ENCODE measurements around the gene NEU3.
"Not testable (repeated sequence)": the region's sequence is repeated elsewhere in the genome, so short reads cannot be mapped to it uniquely, and the experiment has no call there.

The NEU3 gene

DNA sequence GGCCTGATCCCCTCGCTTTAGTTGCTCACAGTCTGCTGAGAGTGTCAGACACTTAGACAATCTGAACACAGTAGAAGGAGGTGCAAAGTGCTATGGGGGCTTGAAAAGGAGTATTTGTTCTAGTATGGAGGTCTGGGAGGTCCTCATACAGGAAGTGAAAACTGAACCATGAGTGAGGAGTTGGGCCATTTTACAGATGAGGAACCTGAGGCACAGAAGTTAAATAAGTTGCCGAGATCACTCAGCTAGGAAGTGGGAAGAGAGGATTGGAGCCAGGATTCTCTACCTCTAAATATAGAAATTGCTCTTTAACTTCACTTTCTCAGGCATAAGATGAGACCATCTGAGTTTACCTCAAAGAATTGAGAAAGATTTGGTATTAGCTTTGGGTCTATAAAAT is 4.0 kb upstream of the NEU3 start:
- peaks cover 8% of the 10 kb centered on the region; the same call in 1 of the 2 replicates for H3K36me3 ChIP-seq (ENCODE audit: control insufficient read depth, insufficient read depth, low read length)
- no peak overlapping the region for H3K27ac ChIP-seq (ENCODE audit: low read depth, low read length)
- H3K9ac ChIP-seq (ENCODE audit: low read depth, low read length): no peak overlapping the region
- H3K9me3 ChIP-seq (ENCODE audit: control insufficient read depth, insufficient read depth, low read length): no peaks in the 10 kb centered on the region
- H3K27me3 ChIP-seq (ENCODE audit: control insufficient read depth, insufficient read depth, low read length): no peaks in the 10 kb centered on the region
- H3K4me1 ChIP-seq (ENCODE audit: control insufficient read depth, insufficient read depth, low read length): no peaks in the 10 kb centered on the region; the same call in 1 of the 2 replicates
- no peak overlapping the region for H3K4me3 ChIP-seq (ENCODE audit: low read depth, low read length)

DNA sequence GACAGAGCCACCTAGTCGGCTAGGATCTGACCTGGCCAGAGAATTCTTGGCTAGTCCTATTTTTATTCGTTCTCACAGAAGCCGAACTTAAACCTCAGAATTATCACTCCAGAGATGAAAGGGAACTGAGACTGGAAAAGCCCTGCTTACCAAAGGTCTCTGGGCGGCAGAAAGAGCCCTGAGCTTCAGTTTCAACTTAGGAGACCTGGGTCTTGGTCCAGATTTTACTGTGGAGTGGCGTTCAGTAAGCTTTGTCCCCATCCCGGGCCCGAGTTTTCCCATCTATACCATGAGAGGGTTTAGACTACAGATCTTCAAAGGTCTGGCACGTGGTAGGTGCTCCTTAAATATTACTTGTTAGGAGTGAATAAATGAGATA is 516 bp downstream of the NEU3 start:
- H3K27ac ChIP-seq (ENCODE audit: low read depth, low read length): peak overlapping the region; percentile 80
- peak overlapping the region; percentile 70 for H3K4me3 ChIP-seq (ENCODE audit: low read depth, low read length)
- H3K36me3 ChIP-seq (ENCODE audit: control insufficient read depth, insufficient read depth, low read length): no peaks in the 10 kb centered on the region
- H3K27me3 ChIP-seq (ENCODE audit: control insufficient read depth, insufficient read depth, low read length): no peaks in the 10 kb centered on the region
- H3K4me1 ChIP-seq (ENCODE audit: control insufficient read depth, insufficient read depth, low read length): peaks cover 3% of the 10 kb centered on the region; the same call in 1 of the 2 replicates
- no peaks in the 10 kb centered on the region for H3K9me3 ChIP-seq (ENCODE audit: control insufficient read depth, insufficient read depth, low read length)
- peak overlapping the region; percentile 46; the same call in 1 of the 2 replicates for H3K9ac ChIP-seq (ENCODE audit: low read depth, low read length)

DNA sequence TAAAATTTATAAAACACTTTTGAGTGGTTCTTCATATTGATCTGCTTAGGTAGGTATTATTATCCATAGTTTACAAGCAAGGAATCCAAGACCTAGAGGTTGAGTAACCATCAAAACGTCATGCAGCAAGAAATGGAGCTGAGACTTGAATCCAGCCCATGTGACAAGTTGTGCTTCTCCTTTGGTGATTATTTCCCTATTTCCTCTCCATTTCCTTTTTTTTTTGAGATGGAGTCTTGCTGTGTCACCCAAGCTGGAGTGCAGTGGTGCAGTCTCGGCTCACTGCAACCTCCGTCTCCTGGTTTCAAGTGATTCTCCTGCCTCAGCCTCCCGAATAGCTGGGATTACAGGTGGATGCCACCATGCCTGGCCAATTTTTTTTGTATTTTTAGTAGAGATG is 1.4 kb downstream of the NEU3 start:
- H3K4me1 ChIP-seq (ENCODE audit: control insufficient read depth, insufficient read depth, low read length); H3K36me3 ChIP-seq (ENCODE audit: control insufficient read depth, insufficient read depth, low read length); H3K27ac ChIP-seq (ENCODE audit: low read depth, low read length); H3K27me3 ChIP-seq (ENCODE audit: control insufficient read depth, insufficient read depth, low read length); H3K9ac ChIP-seq (ENCODE audit: low read depth, low read length); H3K9me3 ChIP-seq (ENCODE audit: control insufficient read depth, insufficient read depth, low read length); H3K4me3 ChIP-seq (ENCODE audit: low read depth, low read length): not testable (repeated sequence)

DNA sequence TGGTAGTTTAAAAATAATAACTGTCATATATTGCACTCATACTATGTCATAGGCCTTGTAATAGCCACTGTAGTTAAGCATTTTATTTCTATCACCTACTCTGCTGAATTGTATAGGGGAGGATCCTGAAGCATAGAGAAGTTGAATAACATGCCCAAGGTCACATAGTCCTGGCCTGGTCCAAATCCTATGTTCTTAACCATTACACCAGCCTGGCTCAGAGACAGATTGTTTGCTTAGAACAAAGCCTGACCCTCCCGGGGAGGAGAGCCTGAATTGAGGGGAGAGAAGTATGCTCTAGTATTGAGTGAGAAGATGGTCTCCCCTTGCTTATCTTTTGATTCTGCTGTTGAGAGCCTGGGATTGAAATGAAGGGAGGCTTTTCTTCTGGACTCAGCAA is 2.2 kb downstream of the NEU3 start:
- Histone ChIP-seq H3K4me1 (ENCODE audit: control insufficient read depth, insufficient read depth, low read length) (peaks cover 3% of the 10 kb centered on the region; the same call in 1 of the 2 replicates), H3K27ac (ENCODE audit: low read depth, low read length) (no peak overlapping the region), H3K27me3 (ENCODE audit: control insufficient read depth, insufficient read depth, low read length) (no peaks in the 10 kb centered on the region), H3K4me3 (ENCODE audit: low read depth, low read length) (no peak overlapping the region), H3K36me3 (ENCODE audit: control insufficient read depth, insufficient read depth, low read length) (peaks cover 12% of the 10 kb centered on the region), H3K9me3 (ENCODE audit: control insufficient read depth, insufficient read depth, low read length) (no peaks in the 10 kb centered on the region), H3K9ac (ENCODE audit: low read depth, low read length) (no peak overlapping the region)

DNA sequence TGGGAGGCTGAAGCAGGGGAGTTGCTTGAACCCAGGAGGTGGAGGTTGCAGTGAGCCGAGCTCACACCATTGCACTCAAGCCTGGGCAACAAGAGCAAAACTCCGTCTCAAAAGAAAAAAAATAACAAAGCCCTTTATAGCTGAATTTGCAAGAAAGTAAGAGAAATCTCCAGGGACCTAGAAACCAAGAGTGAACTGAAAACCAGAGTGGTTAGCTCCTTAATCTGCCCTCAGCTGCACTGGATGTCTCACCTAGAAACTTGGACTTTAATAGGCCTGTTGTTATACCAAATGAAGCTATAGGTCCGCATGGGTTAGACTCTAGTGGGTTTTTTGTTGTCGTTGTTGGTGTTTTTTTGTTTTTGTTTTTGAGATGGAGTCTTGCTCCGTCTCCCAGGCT is 4.1 kb downstream of the NEU3 start:
- Histone ChIP-seq H3K9ac (ENCODE audit: low read depth, low read length) (no peak overlapping the region), H3K4me1 (ENCODE audit: control insufficient read depth, insufficient read depth, low read length) (peaks cover 3% of the 10 kb centered on the region; the same call in 1 of the 2 replicates), H3K36me3 (ENCODE audit: control insufficient read depth, insufficient read depth, low read length) (peaks cover 21% of the 10 kb centered on the region), H3K4me3 (ENCODE audit: low read depth, low read length) (no peak overlapping the region), H3K27me3 (ENCODE audit: control insufficient read depth, insufficient read depth, low read length) (no peaks in the 10 kb centered on the region), H3K9me3 (ENCODE audit: control insufficient read depth, insufficient read depth, low read length) (no peaks in the 10 kb centered on the region), H3K27ac (ENCODE audit: low read depth, low read length) (no peak overlapping the region)

DNA sequence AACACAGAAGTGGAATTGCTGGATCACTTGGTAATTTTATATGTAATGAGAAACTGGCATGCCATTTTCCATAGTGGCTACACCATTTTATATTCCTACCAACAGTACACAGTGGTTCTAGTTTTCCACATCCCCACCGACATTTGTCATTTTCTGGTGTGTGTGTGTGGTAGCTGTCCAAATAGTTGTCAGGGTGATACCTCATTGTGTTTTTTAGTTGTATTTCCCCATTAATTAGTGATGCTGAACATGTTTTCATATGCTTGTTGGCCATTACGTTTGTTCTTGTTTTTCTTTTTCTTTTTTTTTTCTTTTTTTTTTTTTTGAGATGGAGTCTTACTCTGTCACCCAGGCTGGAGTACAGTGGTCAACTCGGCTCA is 12.2 kb downstream of the NEU3 start:
- H3K27ac ChIP-seq (ENCODE audit: low read depth, low read length): no peak overlapping the region
- H3K36me3 ChIP-seq (ENCODE audit: control insufficient read depth, insufficient read depth, low read length): peaks cover 20% of the 10 kb centered on the region

DNA sequence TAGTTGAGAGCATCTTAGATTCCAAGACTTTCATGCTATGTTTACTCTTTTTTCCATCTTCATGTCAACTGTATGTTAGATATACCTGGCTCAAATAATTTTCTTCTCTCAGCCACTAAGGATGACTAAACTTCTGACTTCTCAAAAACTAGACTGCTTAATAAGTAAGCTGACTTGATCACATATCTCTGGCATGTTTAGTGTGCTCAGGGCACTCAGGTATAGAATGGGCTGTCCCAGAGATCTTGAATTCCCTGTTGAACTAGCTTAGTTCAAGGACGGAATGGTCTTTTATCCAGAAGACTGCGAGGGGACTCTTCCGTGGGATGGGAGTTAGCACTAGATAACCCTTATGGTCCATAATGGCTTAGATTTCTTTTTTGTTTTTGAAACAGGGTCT is 13.0 kb downstream of the NEU3 start:
- H3K36me3 ChIP-seq (ENCODE audit: control insufficient read depth, insufficient read depth, low read length): peaks cover 25% of the 10 kb centered on the region
- no peak overlapping the region for H3K27ac ChIP-seq (ENCODE audit: low read depth, low read length)
- H3K4me1 ChIP-seq (ENCODE audit: control insufficient read depth, insufficient read depth, low read length): no peaks in the 10 kb centered on the region
- H3K9me3 ChIP-seq (ENCODE audit: control insufficient read depth, insufficient read depth, low read length): no peaks in the 10 kb centered on the region
- no peak overlapping the region for H3K4me3 ChIP-seq (ENCODE audit: low read depth, low read length)
- H3K9ac ChIP-seq (ENCODE audit: low read depth, low read length): no peak overlapping the region
- no peaks in the 10 kb centered on the region for H3K27me3 ChIP-seq (ENCODE audit: control insufficient read depth, insufficient read depth, low read length)

More for the DNA sequence above, 12.2 kb downstream of the NEU3 start:
- no peaks in the 10 kb centered on the region for H3K27me3 ChIP-seq (ENCODE audit: control insufficient read depth, insufficient read depth, low read length)
- no peaks in the 10 kb centered on the region for H3K4me1 ChIP-seq (ENCODE audit: control insufficient read depth, insufficient read depth, low read length)
- no peak overlapping the region for H3K9ac ChIP-seq (ENCODE audit: low read depth, low read length)
- H3K9me3 ChIP-seq (ENCODE audit: control insufficient read depth, insufficient read depth, low read length): no peaks in the 10 kb centered on the region
- no peak overlapping the region for H3K4me3 ChIP-seq (ENCODE audit: low read depth, low read length)

DNA sequence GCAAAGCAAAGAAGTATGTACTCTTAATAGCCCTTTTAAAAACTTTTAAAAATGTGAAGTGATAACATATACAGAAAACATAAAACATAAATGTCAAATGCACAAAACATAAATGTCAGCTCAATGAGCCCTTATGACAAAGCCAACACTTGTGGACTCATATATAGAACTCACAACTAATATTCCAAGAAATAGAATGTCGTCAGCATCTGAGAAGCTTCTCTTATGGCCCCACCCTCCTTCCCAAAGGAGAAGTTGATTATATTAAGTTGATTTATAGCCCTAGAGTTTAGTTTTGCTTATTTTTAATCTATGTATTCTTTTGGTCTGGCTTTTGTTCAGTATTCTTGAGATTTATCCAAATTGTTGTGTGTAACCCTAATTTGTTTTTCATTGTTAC is 13.8 kb downstream of the NEU3 start:
- no peaks in the 10 kb centered on the region for H3K9me3 ChIP-seq (ENCODE audit: control insufficient read depth, insufficient read depth, low read length)
- H3K36me3 ChIP-seq (ENCODE audit: control insufficient read depth, insufficient read depth, low read length): peaks cover 28% of the 10 kb centered on the region
- no peak overlapping the region for H3K27ac ChIP-seq (ENCODE audit: low read depth, low read length)
- no peak overlapping the region for H3K4me3 ChIP-seq (ENCODE audit: low read depth, low read length)
- no peaks in the 10 kb centered on the region for H3K27me3 ChIP-seq (ENCODE audit: control insufficient read depth, insufficient read depth, low read length)
- H3K4me1 ChIP-seq (ENCODE audit: control insufficient read depth, insufficient read depth, low read length): no peaks in the 10 kb centered on the region
- H3K9ac ChIP-seq (ENCODE audit: low read depth, low read length): no peak overlapping the region

DNA sequence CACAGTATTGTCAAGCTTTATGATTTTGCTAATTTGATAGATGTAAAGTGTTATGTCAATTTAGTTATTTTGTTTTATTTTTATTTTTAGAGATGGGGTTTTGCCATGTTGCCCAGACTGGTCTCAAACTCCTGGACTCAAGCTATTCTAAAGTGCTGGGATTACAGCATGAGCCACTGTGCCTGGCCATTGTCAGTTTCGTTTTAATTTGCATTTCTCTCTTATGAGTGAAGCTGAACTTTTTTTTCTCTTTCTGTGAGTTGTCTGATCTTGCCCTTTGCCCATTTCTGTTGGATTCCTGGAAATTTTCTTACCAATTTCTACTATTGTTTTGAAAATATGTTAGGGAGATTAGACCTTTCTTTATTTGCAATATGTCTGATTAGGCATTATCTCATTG is 15.5 kb downstream of the NEU3 start:
- Histone ChIP-seq H3K27me3 (ENCODE audit: control insufficient read depth, insufficient read depth, low read length) (no peaks in the 10 kb centered on the region), H3K4me1 (ENCODE audit: control insufficient read depth, insufficient read depth, low read length) (no peaks in the 10 kb centered on the region), H3K36me3 (ENCODE audit: control insufficient read depth, insufficient read depth, low read length) (peaks cover 35% of the 10 kb centered on the region), H3K9ac (ENCODE audit: low read depth, low read length) (no peak overlapping the region), H3K9me3 (ENCODE audit: control insufficient read depth, insufficient read depth, low read length) (no peaks in the 10 kb centered on the region), H3K27ac (ENCODE audit: low read depth, low read length) (no peak overlapping the region), H3K4me3 (ENCODE audit: low read depth, low read length) (no peak overlapping the region)

DNA sequence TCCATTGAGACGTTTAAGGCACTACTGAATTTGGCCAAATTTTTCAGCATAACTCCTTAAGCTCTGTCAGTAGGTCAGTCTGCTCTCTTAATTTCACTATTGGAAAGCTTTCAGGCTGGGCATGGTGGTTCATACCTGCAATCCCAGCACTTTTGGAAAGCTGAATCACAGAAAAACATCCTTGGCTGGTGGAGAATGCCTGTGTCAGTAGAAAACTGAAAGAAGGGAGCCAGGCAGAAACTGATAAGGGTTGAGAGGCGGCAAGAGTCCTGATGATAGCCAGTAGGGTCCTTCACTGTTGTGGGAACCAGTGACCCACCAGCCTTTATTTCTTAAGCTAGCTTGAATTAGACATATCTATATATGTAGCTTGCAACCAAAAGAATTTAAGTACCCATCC is 22.6 kb downstream of the NEU3 start:
- Histone ChIP-seq H3K9me3 (ENCODE audit: control insufficient read depth, insufficient read depth, low read length) (no peaks in the 10 kb centered on the region), H3K36me3 (ENCODE audit: control insufficient read depth, insufficient read depth, low read length) (peaks cover 44% of the 10 kb centered on the region), H3K27me3 (ENCODE audit: control insufficient read depth, insufficient read depth, low read length) (no peaks in the 10 kb centered on the region), H3K9ac (ENCODE audit: low read depth, low read length) (no peak overlapping the region), H3K4me1 (ENCODE audit: control insufficient read depth, insufficient read depth, low read length) (no peaks in the 10 kb centered on the region), H3K4me3 (ENCODE audit: low read depth, low read length) (no peak overlapping the region), H3K27ac (ENCODE audit: low read depth, low read length) (no peak overlapping the region)

DNA sequence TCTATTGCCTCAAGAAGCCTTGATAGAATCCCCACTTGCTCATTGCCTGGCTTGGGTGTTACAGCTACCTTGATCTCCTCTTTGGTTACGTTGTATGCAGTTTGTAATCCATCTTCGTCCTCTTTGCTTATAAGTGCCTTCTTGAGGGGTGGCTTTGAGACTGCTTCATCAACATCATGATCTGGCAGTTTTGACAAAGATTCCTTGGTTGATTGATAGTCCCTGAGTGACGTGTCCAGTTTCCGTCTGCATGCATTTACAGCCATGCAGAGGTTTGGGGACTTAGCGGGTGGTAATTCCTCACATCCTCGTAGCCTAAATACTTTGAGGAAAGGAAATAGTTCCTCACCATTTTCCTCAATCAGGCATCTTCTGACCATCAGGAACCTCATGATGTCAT is 23.1 kb downstream of the NEU3 start:
- H3K36me3 ChIP-seq (ENCODE audit: control insufficient read depth, insufficient read depth, low read length): peaks cover 39% of the 10 kb centered on the region
- no peak overlapping the region for H3K4me3 ChIP-seq (ENCODE audit: low read depth, low read length)
- H3K27ac ChIP-seq (ENCODE audit: low read depth, low read length): no peak overlapping the region
- no peaks in the 10 kb centered on the region for H3K4me1 ChIP-seq (ENCODE audit: control insufficient read depth, insufficient read depth, low read length)
- H3K27me3 ChIP-seq (ENCODE audit: control insufficient read depth, insufficient read depth, low read length): no peaks in the 10 kb centered on the region
- H3K9ac ChIP-seq (ENCODE audit: low read depth, low read length): no peak overlapping the region
- no peaks in the 10 kb centered on the region for H3K9me3 ChIP-seq (ENCODE audit: control insufficient read depth, insufficient read depth, low read length)

DNA sequence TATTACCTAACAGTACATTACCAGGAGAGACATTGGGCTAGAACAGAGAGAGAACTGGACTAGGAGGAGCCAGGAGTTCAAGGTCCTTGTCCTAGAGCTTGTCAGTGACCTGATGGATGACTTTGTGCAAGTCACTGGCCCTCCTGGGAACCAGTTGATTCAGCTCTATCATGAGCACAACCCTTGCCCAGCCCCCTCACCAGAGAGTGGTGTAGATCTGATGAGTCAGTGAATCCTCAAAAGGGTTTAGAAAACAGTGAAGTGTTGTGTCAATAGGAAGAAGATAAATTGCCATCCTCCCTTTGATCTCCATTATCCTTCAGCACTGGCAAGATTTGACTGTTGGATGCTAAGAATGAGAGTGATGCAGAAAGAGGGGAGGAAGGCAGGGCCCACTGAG is 24.3 kb downstream of the NEU3 start:
- Histone ChIP-seq H3K27ac (ENCODE audit: low read depth, low read length) (no peak overlapping the region), H3K9me3 (ENCODE audit: control insufficient read depth, insufficient read depth, low read length) (no peaks in the 10 kb centered on the region), H3K4me1 (ENCODE audit: control insufficient read depth, insufficient read depth, low read length) (no peaks in the 10 kb centered on the region), H3K9ac (ENCODE audit: low read depth, low read length) (no peak overlapping the region), H3K36me3 (ENCODE audit: control insufficient read depth, insufficient read depth, low read length) (peaks cover 27% of the 10 kb centered on the region), H3K4me3 (ENCODE audit: low read depth, low read length) (no peak overlapping the region), H3K27me3 (ENCODE audit: control insufficient read depth, insufficient read depth, low read length) (no peaks in the 10 kb centered on the region)
